Measurements from ENCODE around the gene PKN3. TPM values are rescaled to one million over a fixed set of nuclear protein-coding genes. Genes with fewer than 3 reads are reported as not detected.
A peak's percentile ranks its signal among the peaks of the same experiment; 100 is the strongest.

Gene PKN3
- total and polyA plus RNA-seq, 2 donors from 2014 or later = 3.9 to 14.7 TPM

DNA sequence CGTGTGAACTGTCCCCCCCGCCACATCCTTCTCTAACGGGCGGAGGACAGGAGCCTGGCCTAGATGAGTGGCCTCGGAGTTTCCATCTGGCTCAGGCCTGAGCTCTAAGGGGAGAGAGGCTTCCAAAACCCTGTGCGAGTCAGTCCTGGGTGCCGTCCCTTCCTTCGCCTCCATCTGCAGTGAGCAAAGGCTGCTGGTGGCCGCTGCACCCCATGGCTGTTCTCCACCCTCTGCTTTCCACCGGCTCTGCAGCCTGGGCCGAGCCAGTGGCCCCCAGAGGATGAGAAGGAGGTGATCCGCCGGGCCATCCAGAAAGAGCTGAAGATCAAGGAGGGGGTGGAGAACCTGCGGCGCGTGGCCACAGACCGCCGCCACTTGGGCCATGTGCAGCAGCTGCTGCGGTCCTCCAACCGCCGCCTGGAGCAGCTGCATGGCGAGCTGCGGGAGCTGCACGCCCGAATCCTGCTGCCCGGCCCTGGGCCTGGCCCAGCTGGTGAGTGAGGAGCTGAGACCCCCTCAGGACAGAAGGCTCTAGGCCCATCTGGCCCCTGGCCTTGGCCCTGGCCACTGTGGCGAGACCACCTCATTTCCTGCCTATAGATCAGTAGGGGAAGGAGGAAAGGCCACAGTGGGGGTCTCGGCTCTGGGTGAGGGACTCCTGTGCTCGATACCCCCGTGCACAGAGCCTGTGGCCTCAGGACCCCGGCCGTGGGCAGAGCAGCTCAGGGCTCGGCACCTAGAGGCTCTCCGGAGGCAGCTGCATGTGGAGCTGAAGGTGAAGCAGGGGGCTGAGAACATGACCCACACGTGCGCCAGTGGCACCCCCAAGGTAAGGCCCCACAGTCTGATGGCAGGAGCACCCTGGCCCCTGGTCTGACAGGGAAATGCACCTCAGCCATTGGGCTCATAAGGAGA is 3.0 kb downstream of the PKN3 start:
- intact Hi-C loops (cut with DNase I) = no loop called here
- H3K9ac ChIP-seq (ENCODE audit: low read length in 3 of 3) = no peak overlapping the region
- H3K9me3 ChIP-seq (ENCODE audit: control insufficient read depth in 2 of 3, insufficient read depth in 1 of 3, low read length in 3 of 3) = no peaks in the 10 kb centered on the region
- TF ChIP-seq CTCF (IDR thresholded peaks at IDR 0.05; ENCODE audit: borderline replicate concordance, extremely low read depth, insufficient read depth) = no peak
- FAIRE-seq (no peak), DNase-seq (peak in 2 of 5 donors; percentile 32 to 66)
- H3K4me3 ChIP-seq (ENCODE audit: low read length in 3 of 3) = no peak overlapping the region
- no peaks in the 10 kb centered on the region for H3K36me3 ChIP-seq (ENCODE audit: control insufficient read depth in 2 of 3, insufficient read depth in 3 of 3, low read length in 3 of 3)
- H3K27ac ChIP-seq (ENCODE audit: low read depth in 2 of 2, low read length in 2 of 2) = no peak overlapping the region
- H3K4me1 ChIP-seq (ENCODE audit: control insufficient read depth in 2 of 3, insufficient read depth in 2 of 3, low read depth in 1 of 3, low read length in 3 of 3) = peaks cover 0 to 3% (median 0%) of the 10 kb centered on the region in 3 donors
- no peaks in the 10 kb centered on the region for H3K27me3 ChIP-seq (ENCODE audit: control insufficient read depth, insufficient read depth, low read length)

- Histone ChIP-seq H3K27ac (ENCODE audit: low read depth in 2 of 2, low read length in 2 of 2) (no peak overlapping the region), H3K27me3 (ENCODE audit: control insufficient read depth, insufficient read depth, low read length) (no peaks in the 10 kb centered on the region), H3K4me1 (ENCODE audit: control insufficient read depth in 2 of 3, insufficient read depth in 2 of 3, low read depth in 1 of 3, low read length in 3 of 3) (peaks cover 0 to 3% (median 0%) of the 10 kb centered on the region in 3 donors), H3K9ac (ENCODE audit: low read length in 3 of 3) (no peak overlapping the region), H3K4me3 (ENCODE audit: low read length in 3 of 3) (no peak overlapping the region), H3K9me3 (ENCODE audit: control insufficient read depth in 2 of 3, insufficient read depth in 1 of 3, low read length in 3 of 3) (no peaks in the 10 kb centered on the region), H3K36me3 (ENCODE audit: control insufficient read depth in 2 of 3, insufficient read depth in 3 of 3, low read length in 3 of 3) (no peaks in the 10 kb centered on the region)
- intact Hi-C loops (cut with DNase I) = no loop called here
- FAIRE-seq (no peak), DNase-seq (peak in 2 of 5 donors; percentile 2 to 29)
- no peak for TF ChIP-seq CTCF (IDR thresholded peaks at IDR 0.05; ENCODE audit: borderline replicate concordance, extremely low read depth, insufficient read depth)
Measured at GRCh38 chr9:128706045-128706444, 3.7 kb downstream of the PKN3 start.

GRCh38 chr9:128706671-128707381 is 4.5 kb downstream of the PKN3 start:
- DNase-seq (peak in 2 of 5 donors; percentile 18 to 66), FAIRE-seq (no peak)
- H3K4me1 ChIP-seq (ENCODE audit: control insufficient read depth in 2 of 3, insufficient read depth in 2 of 3, low read depth in 1 of 3, low read length in 3 of 3) = no peaks in the 10 kb centered on the region
- H3K9me3 ChIP-seq (ENCODE audit: control insufficient read depth in 2 of 3, insufficient read depth in 1 of 3, low read length in 3 of 3) = no peaks in the 10 kb centered on the region
- H3K27me3 ChIP-seq (ENCODE audit: control insufficient read depth, insufficient read depth, low read length) = no peaks in the 10 kb centered on the region
- H3K36me3 ChIP-seq (ENCODE audit: control insufficient read depth in 2 of 3, insufficient read depth in 3 of 3, low read length in 3 of 3) = no peaks in the 10 kb centered on the region
- no peak overlapping the region for H3K27ac ChIP-seq (ENCODE audit: low read depth in 2 of 2, low read length in 2 of 2)
- intact Hi-C loops (cut with DNase I) = no loop called here
- H3K9ac ChIP-seq (ENCODE audit: low read length in 3 of 3) = no peak overlapping the region
- no peak for TF ChIP-seq CTCF (IDR thresholded peaks at IDR 0.05; ENCODE audit: borderline replicate concordance, extremely low read depth, insufficient read depth)
- no peak overlapping the region for H3K4me3 ChIP-seq (ENCODE audit: low read length in 3 of 3)
